Caki2 (cell line): ENCODE results near the gene TRIM45. TPM values are rescaled to one million over a fixed set of nuclear protein-coding genes. Genes with fewer than 3 reads are reported as not detected.

Source experiments
- DNase-seq: peaks from one replicate; pipeline ENCODE4 v3.0.0-alpha.2; 2015; ENCODE audit warnings: low read depth
- in situ Hi-C: cut with HindIII; loops from 2 replicates; pipeline ENCODE4 v1.10.0; 2016; ENCODE audit warnings: low sequenced_read_pairs, low pct_unique_long_range_greater_than_20kb, mixed read lengths
- total RNA-seq: library from RNA; depleted of rRNA; stranded (reverse); fragments of >200 nt; shearing (Covaris generic); gene quantifications from 2 replicates; pipeline ENCODE4 v1.2.3, GENCODE V29; 2014; ENCODE audit warnings: low replicate concordance; rRNA removed

Gene TRIM45
- total RNA-seq, 1 experiment from 2014 or later, result 2.1 TPM

- DNase-seq, result no peak
- in situ Hi-C loops, result no loop called here
Measured at GRCh38 chr1:117076648-117077047, 44.9 kb downstream of the TRIM45 start.

GRCh38 chr1:117070124-117070523, 51.4 kb downstream of the TRIM45 start:
- in situ Hi-C loops, result no loop called here
- DNase-seq, result no peak

- in situ Hi-C loops, result no loop called here
- no peak for DNase-seq
Measured at GRCh38 chr1:117069220-117069844, 52.2 kb downstream of the TRIM45 start.

- DNase-seq, result no peak
- in situ Hi-C loops, result no loop called here
Measured at GRCh38 chr1:117068580-117068979, 53.0 kb downstream of the TRIM45 start.

DNA sequence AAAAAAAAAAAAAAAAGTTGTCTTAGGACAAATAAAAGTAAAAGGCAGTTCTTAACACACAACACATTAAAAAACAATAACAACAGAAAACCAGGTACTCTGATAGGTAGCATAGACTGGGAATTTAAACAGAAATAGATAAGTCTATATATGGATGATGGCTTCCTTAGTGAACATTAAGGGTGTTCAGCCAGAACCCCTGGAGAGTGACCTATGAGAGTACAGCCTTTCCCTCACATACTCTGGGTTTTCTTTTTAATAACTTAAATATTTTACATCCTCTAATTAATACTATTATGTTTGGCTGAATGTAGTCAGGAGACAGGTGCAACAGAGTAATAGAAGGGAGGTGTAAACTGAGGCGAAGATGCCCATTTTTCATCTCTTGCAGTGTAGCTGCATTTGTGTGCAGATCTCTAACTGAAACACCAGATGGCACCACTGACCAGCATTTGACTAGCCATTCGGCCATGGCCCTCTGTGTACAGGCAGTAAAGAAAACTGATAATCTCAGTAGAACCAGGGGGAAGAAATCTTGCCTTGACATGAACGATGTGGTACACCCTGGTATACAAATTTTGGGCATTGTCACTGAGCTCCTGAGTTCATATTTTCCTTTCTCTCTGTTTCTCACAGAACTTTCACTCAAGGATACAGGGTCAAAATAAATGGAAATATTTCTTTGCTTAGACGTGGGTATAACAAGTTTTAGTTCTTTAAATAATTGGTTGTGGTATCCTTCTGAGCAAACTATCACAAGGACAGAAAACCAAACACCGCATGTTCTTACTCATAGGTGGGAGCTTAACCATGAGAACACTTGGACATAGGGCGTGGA, 53.8 kb downstream of the TRIM45 start:
- in situ Hi-C loops, result no loop called here
- peak; percentile 19 for DNase-seq

DNA sequence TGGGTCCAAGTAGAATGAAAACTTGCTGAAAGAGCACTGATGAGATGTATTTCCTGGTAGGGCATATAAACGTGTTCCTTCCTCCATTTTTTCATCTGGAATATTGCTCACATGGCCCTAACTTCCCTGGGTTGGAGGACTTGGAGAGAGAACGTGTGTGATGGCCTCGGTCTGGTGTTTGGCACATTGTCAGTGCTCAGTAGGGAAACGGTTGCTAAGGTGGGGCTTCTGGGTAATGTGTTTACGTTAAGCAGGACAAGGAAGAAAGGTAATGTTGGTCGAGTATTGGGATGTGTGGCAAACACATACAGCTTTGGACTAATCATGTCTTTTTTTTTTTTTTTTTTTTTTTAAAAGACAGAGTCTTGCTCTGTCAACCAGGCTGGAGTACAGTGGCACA, 55.2 kb downstream of the TRIM45 start:
- in situ Hi-C loops, result no loop called here
- DNase-seq, result no peak

DNA sequence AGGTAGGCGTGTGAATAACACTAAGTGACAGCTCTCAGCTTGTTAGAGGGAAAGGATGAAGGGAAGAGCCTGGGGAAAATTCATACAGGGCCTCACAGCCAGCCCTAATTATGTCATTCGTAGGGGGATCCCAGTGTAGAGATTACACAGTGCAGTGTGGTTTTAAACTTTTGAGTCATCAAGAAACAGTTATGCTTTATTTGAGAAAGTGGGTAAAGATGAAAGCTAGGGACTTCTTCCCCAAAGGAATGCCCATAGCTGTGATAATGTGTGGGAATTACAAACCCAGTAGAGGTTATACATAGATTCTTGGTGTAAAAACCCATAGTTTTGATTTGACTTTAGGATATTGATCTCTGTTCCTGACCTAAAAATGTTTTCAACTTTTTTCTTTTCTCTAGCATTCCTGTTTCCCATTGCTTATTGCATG, 59.5 kb downstream of the TRIM45 start:
- no peak for DNase-seq
- in situ Hi-C loops, result no loop called here

Other genes starting within 250 kb of the TRIM45 start
- 20.7 and 26.4 TPM in 2 replicates for gene PTGFRN, start 211.8 kb downstream of the TRIM45 start, total RNA-seq
- gene CD101, start 120.0 kb downstream of the TRIM45 start, total RNA-seq, result 0.30 TPM in 1 of 2 replicates, not detected in the other
- 4.2 and 12.7 TPM in 2 replicates for gene TTF2, start 61.4 kb downstream of the TRIM45 start, total RNA-seq
- gene VTCN1, start 89.2 kb upstream of the TRIM45 start, total RNA-seq, result 1.3 TPM in 1 of 2 replicates, not detected in the other
- 5.3 and 11.6 TPM in 2 replicates for gene MAN1A2, start 245.7 kb upstream of the TRIM45 start, total RNA-seq